DMS114 treated with DMSO at 0.1 percent for 48 hours (cell line): Measurements from ENCODE around the gene TMEM242.
"Not testable (repeated sequence)": the region's sequence is repeated elsewhere in the genome, so short reads cannot be mapped to it uniquely, and the experiment has no call there.

Experiments used
- DNase-seq: peaks from one replicate; lab custom pipeline; 2025; ENCODE audit not compliant: unreplicated experiment; lab: John Stamatoyannopoulos, UW

TMEM242 gene

DNA sequence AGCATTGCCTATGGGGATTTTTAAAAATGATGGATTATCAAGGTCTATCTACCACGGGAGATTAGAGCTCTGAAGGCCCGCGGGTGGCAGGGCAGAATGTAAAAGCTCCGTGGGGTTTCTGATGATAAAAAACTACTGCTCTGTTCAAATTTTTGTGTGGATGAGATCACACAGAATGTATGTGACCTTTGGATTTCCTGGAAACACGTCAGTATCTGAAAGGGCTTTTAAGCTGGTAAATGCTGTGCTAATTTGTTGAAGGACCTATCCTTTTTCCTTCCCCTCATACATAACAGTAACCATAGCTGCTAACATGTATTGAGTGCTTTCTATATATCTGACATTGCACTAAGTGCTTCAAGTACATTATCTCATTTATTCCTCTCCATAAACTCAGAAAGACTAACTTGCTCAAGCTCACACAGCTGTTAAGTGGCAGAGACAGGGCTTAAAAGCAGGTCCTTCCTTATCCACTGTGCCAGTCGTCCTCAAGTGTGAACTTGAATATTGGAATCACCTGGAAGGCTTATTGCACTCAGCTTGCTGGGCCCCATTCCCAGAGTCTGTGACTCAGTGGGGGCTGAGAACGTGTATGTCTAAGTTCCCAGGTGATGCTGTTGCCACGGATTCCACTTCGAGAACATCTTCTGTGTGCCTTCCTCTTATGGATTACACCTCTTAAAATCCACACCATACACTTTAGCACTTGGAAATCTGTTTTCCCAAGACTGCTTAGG, 1.9 kb upstream of the TMEM242 start:
- no peak for DNase-seq

DNA sequence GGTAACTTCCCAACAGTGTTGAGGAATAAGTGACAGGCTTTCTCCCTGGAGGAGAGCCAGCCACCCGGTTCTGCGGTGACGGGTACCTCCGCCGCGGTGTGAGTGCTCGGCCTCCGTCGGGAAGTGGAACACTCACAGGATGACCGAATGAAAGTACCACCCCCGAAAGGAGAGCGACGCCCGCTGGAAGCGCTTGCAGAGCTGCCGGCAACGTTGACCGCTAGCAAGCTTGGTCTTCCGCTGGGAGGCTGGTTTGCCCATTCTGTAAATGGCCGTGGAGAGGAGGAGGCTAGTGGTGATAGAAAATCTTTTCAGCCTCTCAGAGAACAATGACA, 614 bp upstream of the TMEM242 start:
- DNase-seq: no peak

DNA sequence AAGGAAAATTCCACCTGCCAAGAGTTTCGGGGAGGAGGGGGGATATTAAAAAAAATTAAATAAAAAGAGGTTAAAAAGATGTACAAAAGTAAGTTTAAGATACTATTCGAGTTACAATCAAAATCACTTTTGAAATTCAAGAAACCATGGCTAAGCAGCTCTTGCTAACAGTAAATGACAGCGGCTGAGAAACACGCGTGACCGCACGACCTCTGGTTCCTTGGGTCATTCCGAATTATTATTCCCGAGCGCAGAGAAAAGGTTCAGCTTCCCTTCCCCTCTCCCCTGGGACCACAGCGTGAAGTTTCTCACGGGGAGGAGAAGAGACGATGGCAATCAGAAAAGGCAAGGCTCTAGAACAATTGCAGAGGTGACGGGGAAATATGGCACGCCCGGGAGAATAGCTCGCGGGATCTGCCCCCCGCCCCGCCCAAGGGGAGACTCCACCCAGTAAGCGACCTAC, 496 bp downstream of the TMEM242 start:
- no peak for DNase-seq

DNA sequence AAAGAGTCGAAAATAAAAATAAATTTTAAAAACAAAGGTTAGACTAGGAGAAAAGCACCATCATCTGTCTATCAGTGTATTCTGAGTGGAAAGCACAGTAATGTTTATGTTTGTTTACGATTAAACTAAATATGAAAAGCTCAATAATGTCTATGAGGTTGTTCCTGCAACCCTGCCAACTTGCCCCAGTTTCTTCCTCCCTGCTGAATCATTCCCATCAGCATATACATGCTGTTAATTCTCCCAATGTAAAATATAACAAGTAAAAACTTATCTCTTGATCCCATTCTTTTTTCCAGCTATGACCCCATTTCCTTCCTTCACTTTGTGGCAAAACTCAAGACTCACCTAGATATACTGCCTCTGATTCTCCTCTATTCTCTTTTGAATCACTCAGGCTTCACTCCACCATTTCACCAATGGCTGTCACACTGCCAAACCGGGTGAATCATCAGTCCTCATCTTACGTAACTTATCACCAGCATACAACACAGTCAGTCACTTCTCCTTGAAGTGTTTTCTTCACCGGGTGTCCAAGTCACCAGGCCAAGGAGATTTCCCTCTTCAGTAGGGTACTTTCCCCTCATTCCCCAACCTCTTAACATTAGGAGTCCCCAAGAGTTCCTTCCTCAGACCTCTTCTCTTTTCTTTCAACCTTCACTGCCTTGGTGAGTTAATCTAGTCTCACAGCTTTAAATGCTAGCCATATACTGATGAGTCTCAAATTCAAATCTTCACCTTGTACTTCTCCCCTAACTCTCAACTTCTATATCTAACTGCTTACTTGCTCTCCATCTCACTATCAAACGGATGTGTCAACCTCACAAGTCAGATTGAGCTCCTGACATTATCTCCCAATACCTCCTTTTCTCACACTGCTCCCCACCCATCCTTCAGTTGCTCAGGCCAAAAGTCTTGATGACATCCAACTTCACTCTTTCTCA, 6.2 kb downstream of the TMEM242 start:
- DNase-seq: no peak

DNA sequence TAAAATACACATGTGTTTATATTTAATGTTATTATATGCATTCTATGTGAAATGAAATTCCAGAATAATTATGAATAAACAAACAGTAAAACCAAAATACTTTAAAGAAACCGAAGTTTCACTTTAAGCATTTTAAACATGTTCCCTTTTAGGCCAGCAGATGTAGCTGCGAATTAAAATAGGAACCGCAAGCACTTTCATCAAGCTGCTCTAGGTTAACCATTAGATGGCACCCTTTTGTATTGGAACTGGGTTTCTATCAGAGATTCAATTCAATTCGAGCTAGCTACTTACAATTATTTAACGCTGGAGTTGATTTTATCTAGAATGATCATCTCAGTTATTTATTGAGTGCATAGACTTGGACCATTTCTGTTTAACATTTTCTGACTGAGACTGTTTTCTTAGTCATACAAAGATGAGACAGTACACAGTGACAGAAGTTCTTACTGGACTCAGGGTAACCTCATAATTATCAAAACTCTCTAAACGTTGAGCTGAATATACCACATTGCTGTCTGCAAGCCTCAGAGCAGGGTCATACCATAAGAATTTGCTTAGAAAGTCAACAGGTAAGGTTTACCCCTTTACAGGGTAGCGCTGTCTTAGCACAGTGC, 8.5 kb downstream of the TMEM242 start:
- no peak for DNase-seq

DNA sequence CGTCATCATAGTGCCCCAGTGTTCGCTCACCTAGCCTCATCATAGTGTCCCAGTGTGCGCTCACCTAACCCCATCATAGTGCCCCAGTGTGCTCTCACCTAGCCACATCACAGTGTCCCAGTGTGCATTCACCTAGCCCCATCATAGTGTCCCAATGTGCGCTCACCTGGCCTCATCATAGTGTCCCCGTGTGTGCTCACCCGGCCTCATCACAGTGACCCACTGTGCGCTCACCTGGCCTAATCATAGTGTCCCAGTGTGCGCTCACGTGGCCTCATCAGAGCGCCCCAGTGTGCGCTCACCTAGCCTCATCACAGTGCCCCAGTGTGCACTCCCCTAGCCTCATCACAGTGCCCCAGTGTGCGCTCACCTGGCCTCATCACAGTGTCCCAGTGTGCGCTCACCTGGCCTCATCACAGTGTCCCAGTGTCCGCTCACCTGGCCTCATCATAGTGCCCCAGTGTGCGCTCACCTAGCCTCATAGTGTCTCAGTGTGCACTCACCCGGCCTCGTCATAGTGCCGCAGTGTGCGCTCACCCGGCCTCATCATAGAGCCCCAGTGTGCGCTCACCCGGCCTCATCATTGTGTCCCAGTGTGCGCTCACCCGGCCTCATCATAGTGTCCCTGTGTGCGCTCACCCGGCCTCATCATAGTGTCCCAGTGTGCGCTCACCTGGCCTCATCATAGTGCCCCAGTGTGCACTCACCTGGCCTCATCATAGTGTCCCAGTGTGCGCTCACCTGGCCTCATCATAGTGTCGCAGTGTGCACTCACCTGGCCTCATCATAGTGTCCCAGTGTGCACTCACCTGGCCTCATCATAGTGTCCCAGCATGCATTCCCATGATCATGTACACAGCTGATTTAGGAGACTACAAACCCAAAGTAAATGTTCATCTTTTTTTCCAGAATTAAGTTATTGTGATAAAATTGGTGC, 9.5 kb downstream of the TMEM242 start:
- DNase-seq: no peak

DNA sequence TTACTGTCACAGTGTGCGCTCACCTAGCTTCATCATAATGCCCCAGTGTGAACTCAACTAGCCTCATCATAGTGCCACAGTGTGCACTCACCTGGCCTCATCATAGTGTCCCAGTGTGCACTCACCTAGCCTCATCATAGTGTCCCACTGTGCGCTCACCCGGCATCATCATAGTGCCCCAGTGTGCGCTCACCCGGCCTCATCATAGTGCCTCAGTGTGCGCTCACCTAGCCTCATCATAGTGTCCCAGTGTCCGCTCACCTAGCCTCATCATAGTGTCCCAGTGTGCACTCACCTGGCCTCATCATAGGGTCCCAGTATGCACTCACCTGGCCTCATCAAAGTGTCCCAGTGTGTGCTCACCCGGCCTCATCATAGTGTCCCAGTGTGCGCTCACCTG, 10.6 kb downstream of the TMEM242 start:
- DNase-seq: no peak

DNA sequence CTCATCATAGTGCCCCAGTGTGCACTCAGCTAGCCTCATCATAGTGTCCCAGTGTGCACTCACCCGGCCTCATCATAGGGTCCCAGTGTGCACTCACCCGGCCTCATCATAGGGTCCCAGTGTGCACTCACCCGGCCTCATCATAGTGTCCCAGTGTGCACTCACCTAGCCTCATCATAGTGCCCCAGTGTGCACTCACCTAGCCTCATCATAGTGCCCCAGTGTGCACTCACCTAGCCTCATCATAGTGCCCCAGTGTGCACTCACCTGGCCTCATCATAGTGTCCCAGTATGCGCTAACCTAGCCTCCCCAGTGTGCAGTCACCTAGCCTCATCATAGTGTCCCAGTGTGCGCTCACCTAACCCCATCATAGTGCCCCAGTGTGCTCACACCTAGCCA, 12.6 kb downstream of the TMEM242 start:
- not testable (repeated sequence) for DNase-seq

DNA sequence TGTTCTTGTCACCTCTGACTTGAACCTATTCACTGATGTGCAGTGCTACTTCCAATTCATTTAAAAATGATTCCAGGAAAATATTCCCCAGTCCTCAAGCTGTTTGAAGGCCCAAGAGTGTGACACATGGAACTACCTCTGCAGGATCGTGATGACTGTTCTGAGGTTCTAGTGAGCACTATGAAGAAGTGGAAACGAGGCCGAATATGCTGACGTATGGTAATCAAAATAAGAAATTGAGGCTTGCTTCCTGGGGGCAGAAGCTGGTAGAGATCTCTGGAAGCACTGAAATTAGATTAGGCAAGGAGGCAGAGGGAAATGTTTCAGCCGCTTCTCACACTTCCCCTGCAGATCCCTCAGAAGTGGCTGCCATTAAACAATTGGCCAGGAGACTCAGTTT, 15.7 kb downstream of the TMEM242 start:
- DNase-seq: no peak

DNA sequence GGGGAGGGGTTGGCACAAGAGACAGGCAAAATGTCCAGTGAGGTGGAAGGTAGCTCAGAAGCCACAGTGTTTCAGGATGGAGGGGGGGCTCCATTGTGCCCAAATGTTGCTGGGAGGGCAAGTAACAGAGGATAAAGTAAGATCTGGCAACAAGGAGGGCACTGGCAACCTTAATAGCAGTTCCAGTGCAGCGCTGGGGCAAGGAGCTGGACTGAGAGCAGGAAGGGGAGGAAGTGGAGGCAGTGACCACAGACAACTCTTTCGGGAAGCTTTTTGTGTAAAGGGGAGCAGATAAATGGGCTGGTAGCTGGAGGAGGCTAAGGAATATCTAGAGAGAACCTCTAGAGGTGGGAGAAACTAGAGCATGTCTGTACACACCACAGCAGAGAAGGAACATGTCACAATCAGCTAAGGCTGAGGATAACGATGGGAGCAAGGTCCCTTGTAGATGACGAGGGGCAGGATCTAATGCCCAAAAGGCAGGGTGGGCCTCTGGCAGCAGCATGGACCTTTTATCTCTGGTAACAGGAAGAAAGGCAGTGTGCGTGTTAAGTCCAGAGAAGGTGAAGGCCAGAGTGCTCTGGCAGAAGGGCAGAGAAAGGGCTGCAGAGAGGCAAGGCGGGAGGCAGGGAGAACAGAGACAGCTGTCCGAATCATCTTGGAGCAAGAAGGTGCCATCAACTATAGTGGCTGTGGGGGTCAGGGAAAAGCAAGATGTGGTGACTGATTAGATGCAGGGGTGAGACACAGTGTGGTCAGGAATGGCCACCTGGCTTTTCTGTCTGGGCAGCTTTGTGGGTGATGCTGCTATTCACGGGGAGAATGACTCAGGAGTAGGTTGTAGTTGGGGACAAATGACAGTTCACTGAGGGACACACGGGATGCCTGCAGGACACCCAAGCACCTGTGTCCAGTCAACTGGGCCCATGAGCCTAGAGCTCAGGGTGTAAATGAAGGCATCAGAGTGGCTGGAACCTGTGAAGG, 17.4 kb downstream of the TMEM242 start:
- DNase-seq: no peak

DNA sequence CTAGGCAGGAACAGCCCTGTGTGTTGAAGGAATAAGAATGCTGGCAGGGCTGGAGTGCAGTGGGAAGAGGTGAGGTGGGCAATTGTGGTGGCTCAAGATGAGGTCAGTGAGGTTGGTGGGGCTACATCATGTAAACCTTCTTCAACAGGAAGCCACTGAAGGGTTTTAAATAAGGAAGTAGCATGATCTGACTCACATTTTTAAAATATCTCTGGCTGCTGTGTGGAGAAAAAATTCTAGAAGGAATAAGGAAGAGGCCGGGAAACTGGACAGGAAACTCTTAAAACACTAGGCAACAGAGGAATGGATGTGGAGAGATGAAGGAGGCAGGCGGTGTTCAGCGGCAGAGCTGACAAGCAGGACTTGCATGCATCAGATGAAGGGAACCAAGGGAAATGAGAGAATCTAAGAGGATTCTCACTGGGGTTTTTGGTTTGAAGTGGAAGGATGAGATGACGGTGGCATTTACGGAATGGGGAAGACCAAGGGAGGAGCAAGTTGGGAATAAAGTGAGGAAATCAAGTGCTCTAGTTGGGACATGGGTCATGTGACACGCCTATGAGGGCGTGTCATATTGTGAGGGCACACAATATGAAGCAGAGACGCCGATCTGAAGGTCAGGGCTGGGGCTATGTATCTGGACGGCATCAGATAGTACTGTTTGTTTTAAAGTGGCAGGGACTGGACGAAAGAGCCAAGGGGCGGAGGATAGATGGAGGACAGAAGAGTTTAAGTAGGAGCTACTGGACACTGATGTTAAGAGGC, 18.2 kb downstream of the TMEM242 start:
- DNase-seq: no peak

DNA sequence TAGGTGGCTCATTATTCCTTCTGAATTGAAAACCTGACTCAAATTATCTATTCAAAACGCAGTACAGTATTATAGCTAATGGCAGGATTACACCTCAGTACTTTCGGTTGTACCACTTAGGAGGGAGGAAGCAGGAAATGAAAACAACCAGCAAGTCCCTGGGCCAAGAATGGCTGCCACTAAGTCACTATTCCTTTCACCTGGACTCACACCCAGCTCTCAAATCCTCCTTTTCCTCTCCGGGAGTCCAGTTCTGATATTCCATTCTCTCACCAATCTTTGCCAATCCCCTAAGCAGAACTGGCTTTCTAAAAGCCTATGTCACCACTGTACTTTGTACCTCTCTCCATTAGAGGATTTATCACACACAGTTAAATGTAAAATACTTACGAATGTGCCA, 20.6 kb downstream of the TMEM242 start:
- DNase-seq: no peak

DNA sequence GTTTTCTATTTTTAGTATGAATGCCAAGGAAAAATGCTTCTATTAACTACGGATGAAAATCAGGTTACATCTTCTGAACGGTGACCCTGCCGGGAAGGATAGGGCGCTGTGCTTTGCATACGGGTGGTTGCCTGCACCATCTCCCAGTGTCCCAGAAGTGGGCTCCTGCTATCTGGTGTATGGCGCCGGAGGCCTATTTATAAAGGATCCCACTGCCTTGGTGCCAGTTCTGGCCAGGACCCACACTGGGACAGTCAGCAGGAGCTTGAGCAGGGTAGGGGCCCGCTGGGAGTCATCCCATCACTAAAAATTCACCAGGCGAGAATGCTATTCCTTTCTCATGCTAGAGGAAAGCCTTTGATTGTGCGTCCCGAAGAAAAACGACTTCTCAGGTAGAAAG, 22.9 kb downstream of the TMEM242 start:
- no peak for DNase-seq

DNA sequence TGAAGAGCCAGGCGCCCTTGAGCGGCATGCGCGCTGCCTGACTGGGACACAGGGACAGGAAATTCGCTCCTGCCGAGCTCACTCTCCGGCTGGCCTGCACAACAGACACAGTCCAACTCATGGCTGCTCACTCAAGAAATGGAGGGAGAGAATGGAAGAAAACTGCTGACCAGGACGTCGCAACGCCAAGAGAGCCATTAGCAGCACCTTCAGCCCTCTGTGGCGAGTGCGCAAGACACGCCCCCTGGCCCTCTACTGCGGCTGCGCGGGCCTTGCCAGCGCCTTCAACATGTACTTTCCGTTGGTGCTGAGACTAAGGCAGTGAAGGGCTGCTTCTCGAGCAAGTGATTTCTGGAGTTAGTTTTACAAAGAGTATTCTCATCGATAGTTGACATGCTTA, 23.3 kb downstream of the TMEM242 start:
- DNase-seq: no peak

DNA sequence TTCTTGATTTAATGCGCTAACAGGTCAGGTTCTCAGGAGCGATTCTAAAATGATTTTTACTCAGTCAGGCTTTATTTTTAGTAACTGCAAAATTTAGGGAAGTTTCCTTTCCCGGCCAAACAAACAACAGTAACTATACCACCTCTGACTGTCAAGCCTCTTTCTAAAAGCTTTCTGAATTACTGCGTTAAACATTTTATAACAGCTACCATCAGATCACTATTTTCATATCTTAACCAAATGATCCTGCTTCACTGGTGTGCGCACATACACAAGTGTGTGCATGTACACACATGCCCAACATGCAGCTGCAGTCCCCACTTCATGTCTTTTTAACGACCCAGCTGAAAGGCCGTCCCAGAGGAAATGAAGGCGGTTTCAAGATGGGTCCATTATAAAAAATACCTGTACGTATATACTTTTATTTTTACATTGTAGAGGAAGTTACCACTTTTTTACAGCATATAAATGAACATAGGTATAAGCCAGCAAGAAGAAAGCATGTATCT, 25.0 kb downstream of the TMEM242 start:
- DNase-seq: no peak

DNA sequence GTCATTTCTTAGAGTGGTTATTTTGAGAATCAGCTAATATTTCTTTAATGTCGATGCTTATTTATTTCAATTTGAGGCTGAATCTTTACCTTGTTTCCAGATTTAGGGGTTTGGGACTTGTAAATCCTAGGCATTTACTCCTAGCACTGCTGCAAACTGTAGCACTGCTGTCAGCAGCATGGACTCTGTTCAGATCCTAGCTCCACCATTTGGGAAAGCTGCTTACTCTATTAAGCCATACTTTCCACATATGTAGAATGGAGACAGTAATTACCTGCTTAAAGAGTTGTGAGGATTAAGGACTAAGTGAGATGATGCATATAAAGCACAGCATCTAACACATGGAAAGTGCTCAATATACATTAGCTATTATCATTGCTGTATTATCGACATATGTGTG, 28.7 kb downstream of the TMEM242 start:
- DNase-seq: no peak

DNA sequence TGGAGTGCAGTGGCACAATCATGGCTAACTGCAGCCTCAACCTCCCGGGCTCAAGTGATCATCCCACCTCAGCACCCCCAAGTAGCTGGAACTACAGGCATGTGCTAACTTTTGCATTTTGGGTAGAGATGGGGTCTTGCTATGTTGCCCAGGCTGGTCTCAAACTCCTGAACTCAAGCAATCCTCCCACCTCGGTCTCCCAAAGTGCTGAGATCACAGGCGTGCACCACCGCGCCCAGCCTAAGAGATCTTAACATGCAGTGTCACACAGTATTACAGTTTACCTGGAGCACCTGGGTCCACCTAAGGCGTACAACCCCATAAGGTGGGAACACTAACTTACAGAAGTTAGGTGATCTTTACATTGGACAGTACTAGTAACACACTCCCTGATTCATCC, 29.5 kb downstream of the TMEM242 start:
- DNase-seq: no peak

DNA sequence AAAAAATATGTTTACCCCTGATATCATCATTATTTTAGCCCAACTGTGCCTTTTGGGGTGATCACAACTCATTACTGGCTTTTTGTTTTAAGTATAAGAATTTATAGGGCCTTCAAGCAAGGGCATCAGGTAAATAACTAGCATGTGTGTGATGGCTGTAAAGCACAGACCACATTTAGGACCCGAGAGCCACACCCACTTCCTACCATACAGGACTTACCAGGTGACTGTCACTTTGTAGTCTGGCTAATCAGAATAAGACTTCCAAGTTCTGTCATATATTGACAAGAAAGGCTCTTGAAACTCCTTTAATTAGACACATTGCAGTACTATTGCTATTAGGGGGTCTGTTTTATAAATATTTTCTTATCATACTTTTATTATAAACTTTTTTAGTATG, 31.1 kb downstream of the TMEM242 start:
- DNase-seq: no peak

DNA sequence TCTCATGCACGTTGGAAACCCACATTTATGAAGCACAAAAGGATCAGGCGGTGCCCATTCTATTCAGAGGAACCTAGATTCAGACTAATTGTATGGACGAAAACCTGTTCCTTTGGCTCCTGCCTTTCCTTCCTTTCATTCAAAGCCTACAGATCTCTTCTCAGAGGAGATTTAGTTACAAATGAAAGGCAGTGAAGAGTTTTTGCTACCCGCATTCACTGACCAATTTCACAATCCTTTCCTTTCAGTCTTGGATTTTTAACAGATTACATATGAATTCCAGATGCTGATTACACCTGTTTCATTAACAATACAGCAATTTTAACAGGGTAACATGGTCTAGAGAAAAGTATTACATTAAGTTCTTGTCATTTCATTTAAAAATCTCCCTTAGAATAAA, 32.0 kb downstream of the TMEM242 start:
- no peak for DNase-seq
